Heart left ventricle (tissue), 16 donors: ENCODE results near the gene NEB. TPM values are rescaled to one million over a fixed set of nuclear protein-coding genes. Genes with fewer than 3 reads are reported as not detected.
A peak's percentile ranks its signal among the peaks of the same experiment; 100 is the strongest.

Experiments used
- ATAC-seq, 4 donors: fragments of 200-7000 bp; cut with Tn5 transposase; one replicate each; pipeline ENCODE4 v1.9.1; 2020 to 2022; ENCODE audit warnings: moderate library complexity in 4 of 4, mild to moderate bottlenecking in 3 of 4, moderate number of reproducible peaks in 1 of 4
- DNase-seq, 5 donors: peaks; one replicate each; pipeline ENCODE4 v3.0.0-alpha.2; 2020
- H3K27ac ChIP-seq, 12 donors: fragments of 200-600 bp; sonication (generic) in 4 of 12; one replicate each; pipeline versions ENCODE4 v1.5.0 to v1.8.0; 2016 to 2022; ENCODE audit warnings: mild to moderate bottlenecking in 2 of 12
- H3K27me3 ChIP-seq, 9 donors: fragments of 200-600 bp; sonication (generic) in 2 of 9; one replicate each; pipeline versions ENCODE4 v1.5.1 to v1.8.0; 2016 to 2022; ENCODE audit warnings: mild to moderate bottlenecking in 3 of 9
- H3K36me3 ChIP-seq, 9 donors: fragments of 200-600 bp; sonication (generic) in 2 of 9; one replicate each; pipeline versions ENCODE4 v1.5.0 to v1.8.0; 2018 to 2022; ENCODE audit warnings: mild to moderate bottlenecking in 2 of 9
- H3K4me1 ChIP-seq, 12 donors: fragments of 200-600 bp; sonication (generic) in 4 of 12; one replicate each; pipeline versions ENCODE4 v1.5.0 to v1.8.0; 2016 to 2022; ENCODE audit warnings: mild to moderate bottlenecking in 3 of 12
- H3K4me3 ChIP-seq, 12 donors: fragments of 200-600 bp; sonication (generic) in 4 of 12; one replicate each; pipeline versions ENCODE4 v1.5.0 to v1.8.0; 2017 to 2022; ENCODE audit warnings: mild to moderate bottlenecking in 9 of 12, moderate library complexity in 4 of 12
- H3K9me3 ChIP-seq, 12 donors: fragments of 200-600 bp; sonication (generic) in 4 of 12; one replicate each; pipeline versions ENCODE4 v1.5.0 to v1.8.0; 2016 to 2022; ENCODE audit warnings: mild to moderate bottlenecking in 1 of 12
- CTCF ChIP-seq, 12 donors: fragments of 200-600 bp; sonication (generic) in 4 of 12; IDR thresholded peaks; one replicate each; pipeline versions ENCODE4 v1.5.0 to v1.8.0; 2018 to 2022; ENCODE audit warnings: antibody characterized with exemption in 12 of 12, mild to moderate bottlenecking in 5 of 12
- POLR2A ChIP-seq, 2 donors: fragments of 450-650 bp; IDR thresholded peaks; one replicate each; pipeline ENCODE4 v1.6.1; 2017; ENCODE audit warnings: antibody characterized with exemption in 2 of 2, mild to moderate bottlenecking in 2 of 2, moderate library complexity in 2 of 2
- WGBS, 4 donors: extraction: QIAGEN DNeasy Blood & Tissue Kit in 2 of 4; methylation state at CpG; one replicate each; pipeline versions ENCODE4 v1.1.5 to v1.1.7; 2013 to 2018; 5-methylcytosine and 5-hydroxymethylcytosine counted together
- intact Hi-C, 10 donors: fragments of 100-400 bp; cut with DNase I; formaldehyde crosslinking; loops; one replicate each; pipeline versions ENCODE4 v1.11.1 to v1.14.2; 2022
- polyA plus RNA-seq, 2 donors: library from polyadenylated mRNA; stranded (reverse); fragments of 200-250 nt; gene quantifications; one replicate each; pipeline ENCODE4 v1.2.3, GENCODE V29; 2013
- total RNA-seq, 9 donors: library from RNA; depleted of rRNA in 2 of 9; stranded (reverse); fragments of >200 nt in 2 of 9; fragmentation: NEBNext Ultra II Directional in 3 of 9; extraction: Animal tissue kit (Norgen Biotek cat#: 25700) in 3 of 9; gene quantifications; one replicate each; pipeline versions ENCODE4 v1.1.0 to v1.2.4, GENCODE V29; 2016 to 2023
- donor health status: ischemic (EF 13 %, LVEDD 7.1; RV severe dilation, severe dysfunction).
- donor health status: healthy with polysubstance abuse.
- donor health status: DM: no; HTN: yes; CAD: no.
- donor health status: DM: no; HTN: no; CAD: no.
- donor health status: ischemic (EF 25% LVEDD 6.9; RV normal size, moderate dysfunction).
- donor health status: ischemic (EF 25% LVEDD 5.7; RV mildly dilated, moderate dysfunction).
- donor health status: healthy.
- donor health status: DM: yes; HTN: yes; CAD: no.
- donor health status: ischemic (EF 35%, LVEDD 5.7; RV mildly dilated, moderate dysfunction).
- donor health status: nonischemic (EF 11% LVEDD 7.7; RV severe dilation, severe dysfunction).
- donor health status: DM: yes; HTN: yes; CAD: no.
- donor health status: PGD.
- donor health status: ischemic (EF 29% LVEDD 5.4; RV normal size, mild dysfunction).
- donor health status: nonischemic (EF 23%, LVEDD 6.1; RV moderate dilation, normal function).

Gene NEB
- total and polyA plus RNA-seq, 11 donors = 0.43 to 23.9 (median 3.0) TPM

DNA sequence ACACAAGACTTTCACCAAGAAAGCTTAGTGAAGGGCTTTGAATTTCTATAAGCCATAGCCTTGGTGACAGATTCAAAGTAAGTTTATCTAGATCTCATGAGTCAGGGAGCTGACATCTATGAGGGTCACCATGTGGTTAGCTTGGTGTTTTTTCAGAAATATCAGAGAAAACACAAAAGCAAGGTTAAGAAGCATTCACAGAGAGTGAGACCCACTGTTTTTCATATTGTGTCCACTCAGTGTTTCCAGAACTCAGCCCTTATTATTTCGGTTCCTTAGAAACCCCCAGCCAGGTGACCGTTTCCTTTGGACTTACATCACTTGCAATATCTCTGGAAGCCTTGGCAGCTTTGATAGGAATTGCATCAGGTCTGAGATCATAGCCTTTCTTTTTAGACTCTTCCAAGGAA is 76.6 kb downstream of the NEB start:
- no peak overlapping the region for H3K4me3 ChIP-seq
- 64 to 74% (median 70%) methylated on average over 2 of the region's 2 CpGs for WGBS, 4 donors
- H3K36me3 ChIP-seq = no peaks in the 10 kb centered on the region
- no peaks in the 10 kb centered on the region for H3K9me3 ChIP-seq
- no peaks in the 10 kb centered on the region for H3K4me1 ChIP-seq
- DNase-seq (no peak), ATAC-seq (no peak)
- intact Hi-C loops = no loop called here
- TF ChIP-seq POLR2A (IDR thresholded peaks at IDR 0.05) = no peak
- no peak for TF ChIP-seq CTCF (IDR thresholded peaks at IDR 0.05)
- no peaks in the 10 kb centered on the region for H3K27me3 ChIP-seq
- no peak overlapping the region for H3K27ac ChIP-seq

GRCh38 chr2:151655663-151656398 is 78.4 kb downstream of the NEB start:
- Histone ChIP-seq H3K9me3 (no peaks in the 10 kb centered on the region), H3K4me3 (no peak overlapping the region), H3K27me3 (no peaks in the 10 kb centered on the region), H3K27ac (no peak overlapping the region), H3K36me3 (no peaks in the 10 kb centered on the region), H3K4me1 (no peaks in the 10 kb centered on the region)
- ATAC-seq (peak in 1 of 4 donors; percentile 22), DNase-seq (no peak)
- intact Hi-C loops = no loop called here
- TF ChIP-seq POLR2A (IDR thresholded peaks at IDR 0.05) = no peak
- TF ChIP-seq CTCF (IDR thresholded peaks at IDR 0.05) = no peak
- WGBS, 4 donors = 76 to 82% (median 78%) methylated on average over 8 of the region's 8 CpGs

DNA sequence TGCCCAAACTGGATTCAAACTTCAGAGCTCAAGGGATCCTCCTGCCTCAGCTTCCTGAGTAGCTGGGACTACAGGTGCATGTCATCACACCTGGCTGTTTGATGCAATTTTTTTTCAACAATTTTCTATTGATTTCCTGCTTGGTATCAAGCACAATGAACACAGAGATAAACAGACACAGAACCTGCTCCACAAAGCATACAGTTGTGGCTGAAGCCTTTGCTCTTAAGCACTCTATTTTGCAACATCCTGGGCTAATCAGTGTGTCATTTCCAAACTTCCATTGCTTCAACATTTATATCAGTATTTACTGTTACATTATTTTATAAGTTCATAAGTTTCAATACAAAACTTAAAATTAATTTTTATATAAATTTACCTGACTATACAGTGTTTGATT is 79.4 kb downstream of the NEB start:
- no peak for ATAC-seq
- no peaks in the 10 kb centered on the region for H3K4me1 ChIP-seq
- H3K27ac ChIP-seq = no peak overlapping the region
- no peaks in the 10 kb centered on the region for H3K9me3 ChIP-seq
- no peak overlapping the region for H3K4me3 ChIP-seq
- intact Hi-C loops = no loop called here
- no peak for TF ChIP-seq CTCF (IDR thresholded peaks at IDR 0.05)
- no peak for TF ChIP-seq POLR2A (IDR thresholded peaks at IDR 0.05)
- no peaks in the 10 kb centered on the region for H3K36me3 ChIP-seq
- DNase-seq = no peak
- H3K27me3 ChIP-seq = no peaks in the 10 kb centered on the region

GRCh38 chr2:151654085-151654484 is 80.2 kb downstream of the NEB start:
- DNase-seq (no peak), ATAC-seq (no peak)
- Histone ChIP-seq H3K27me3 (no peaks in the 10 kb centered on the region), H3K36me3 (no peaks in the 10 kb centered on the region), H3K4me3 (no peak overlapping the region), H3K4me1 (no peaks in the 10 kb centered on the region), H3K9me3 (no peaks in the 10 kb centered on the region), H3K27ac (no peak overlapping the region)
- no peak for TF ChIP-seq CTCF (IDR thresholded peaks at IDR 0.05)
- no peak for TF ChIP-seq POLR2A (IDR thresholded peaks at IDR 0.05)
- intact Hi-C loops = no loop called here
- WGBS, 4 donors = 82 to 89% (median 86%) methylated on average over 3 of the region's 3 CpGs
